ENCODE measurements around the gene HNF1B.

Gene HNF1B

GRCh38 chr17:37769050-37769449 is 24.2 kb upstream of the HNF1B start:
- H3K4me1 Mint-ChIP-seq, result peaks cover 13% of the 10 kb centered on the region
- no peaks in the 10 kb centered on the region for H3K9me3 Mint-ChIP-seq
- no peaks in the 10 kb centered on the region for H3K36me3 Mint-ChIP-seq
- no peak overlapping the region for H3K4me3 Mint-ChIP-seq
- no peak overlapping the region for H3K27ac Mint-ChIP-seq
- peaks cover 5% of the 10 kb centered on the region for H3K27me3 Mint-ChIP-seq

GRCh38 chr17:37768438-37768837 is 23.6 kb upstream of the HNF1B start:
- H3K4me1 Mint-ChIP-seq, result peaks cover 11% of the 10 kb centered on the region
- peaks cover 6% of the 10 kb centered on the region for H3K27me3 Mint-ChIP-seq
- no peaks in the 10 kb centered on the region for H3K36me3 Mint-ChIP-seq
- H3K4me3 Mint-ChIP-seq, result no peak overlapping the region
- H3K9me3 Mint-ChIP-seq, result no peaks in the 10 kb centered on the region
- H3K27ac Mint-ChIP-seq, result no peak overlapping the region

GRCh38 chr17:37766971-37767370 is 22.1 kb upstream of the HNF1B start:
- Mint-ChIP-seq H3K4me3 (no peak overlapping the region), H3K4me1 (peaks cover 11% of the 10 kb centered on the region), H3K27me3 (peaks cover 8% of the 10 kb centered on the region)

GRCh38 chr17:37764383-37764782 is 19.5 kb upstream of the HNF1B start:
- H3K4me3 Mint-ChIP-seq, result no peak overlapping the region
- no peaks in the 10 kb centered on the region for H3K9me3 Mint-ChIP-seq
- peaks cover 11% of the 10 kb centered on the region for H3K27me3 Mint-ChIP-seq
- H3K4me1 Mint-ChIP-seq, result peaks cover 16% of the 10 kb centered on the region
- no peak overlapping the region for H3K27ac Mint-ChIP-seq
- H3K36me3 Mint-ChIP-seq, result no peaks in the 10 kb centered on the region

More at GRCh38 chr17:37766971-37767370, 22.1 kb upstream of the HNF1B start:
- no peak overlapping the region for H3K27ac Mint-ChIP-seq
- no peaks in the 10 kb centered on the region for H3K9me3 Mint-ChIP-seq
- no peaks in the 10 kb centered on the region for H3K36me3 Mint-ChIP-seq

- Mint-ChIP-seq H3K27ac (no peak overlapping the region), H3K9me3 (no peaks in the 10 kb centered on the region), H3K4me3 (no peak overlapping the region), H3K4me1 (peaks cover 16% of the 10 kb centered on the region), H3K27me3 (peaks cover 19% of the 10 kb centered on the region), H3K36me3 (no peaks in the 10 kb centered on the region)
Measured at GRCh38 chr17:37762666-37763065, 17.8 kb upstream of the HNF1B start.

GRCh38 chr17:37761961-37762360 is 17.1 kb upstream of the HNF1B start:
- Mint-ChIP-seq H3K4me1 (peaks cover 16% of the 10 kb centered on the region), H3K4me3 (no peak overlapping the region), H3K9me3 (no peaks in the 10 kb centered on the region), H3K36me3 (no peaks in the 10 kb centered on the region), H3K27me3 (peaks cover 19% of the 10 kb centered on the region), H3K27ac (no peak overlapping the region)

GRCh38 chr17:37761059-37761458 is 16.2 kb upstream of the HNF1B start:
- Mint-ChIP-seq H3K27ac (no peak overlapping the region), H3K4me3 (no peak overlapping the region), H3K27me3 (peaks cover 19% of the 10 kb centered on the region)

GRCh38 chr17:37759014-37759637 is 14.3 kb upstream of the HNF1B start:
- H3K4me3 Mint-ChIP-seq, result no peak overlapping the region
- no peaks in the 10 kb centered on the region for H3K36me3 Mint-ChIP-seq
- H3K9me3 Mint-ChIP-seq, result no peaks in the 10 kb centered on the region
- H3K27me3 Mint-ChIP-seq, result peaks cover 17% of the 10 kb centered on the region
- peaks cover 5% of the 10 kb centered on the region for H3K4me1 Mint-ChIP-seq
- no peak overlapping the region for H3K27ac Mint-ChIP-seq

More at GRCh38 chr17:37761059-37761458, 16.2 kb upstream of the HNF1B start:
- Mint-ChIP-seq H3K4me1 (peaks cover 16% of the 10 kb centered on the region), H3K9me3 (no peaks in the 10 kb centered on the region), H3K36me3 (no peaks in the 10 kb centered on the region)

- H3K4me1 Mint-ChIP-seq, result peaks cover 2% of the 10 kb centered on the region
Measured at GRCh38 chr17:37756051-37756450, 11.2 kb upstream of the HNF1B start.

GRCh38 chr17:37755455-37755854 is 10.6 kb upstream of the HNF1B start:
- Mint-ChIP-seq H3K4me1 (no peaks in the 10 kb centered on the region), H3K36me3 (no peaks in the 10 kb centered on the region), H3K27me3 (peaks cover 9% of the 10 kb centered on the region), H3K27ac (no peak overlapping the region), H3K9me3 (no peaks in the 10 kb centered on the region), H3K4me3 (no peak overlapping the region)

More at GRCh38 chr17:37756051-37756450, 11.2 kb upstream of the HNF1B start:
- H3K9me3 Mint-ChIP-seq, result no peaks in the 10 kb centered on the region
- H3K4me3 Mint-ChIP-seq, result no peak overlapping the region
- no peak overlapping the region for H3K27ac Mint-ChIP-seq
- peaks cover 11% of the 10 kb centered on the region for H3K27me3 Mint-ChIP-seq
- no peaks in the 10 kb centered on the region for H3K36me3 Mint-ChIP-seq

GRCh38 chr17:37754363-37754762 is 9.5 kb upstream of the HNF1B start:
- no peak overlapping the region for H3K4me3 Mint-ChIP-seq
- H3K27ac Mint-ChIP-seq, result no peak overlapping the region
- H3K9me3 Mint-ChIP-seq, result no peaks in the 10 kb centered on the region
- peaks cover 8% of the 10 kb centered on the region for H3K27me3 Mint-ChIP-seq
- H3K4me1 Mint-ChIP-seq, result no peaks in the 10 kb centered on the region
- no peaks in the 10 kb centered on the region for H3K36me3 Mint-ChIP-seq

- Mint-ChIP-seq H3K4me1 (no peaks in the 10 kb centered on the region), H3K36me3 (no peaks in the 10 kb centered on the region), H3K27ac (no peak overlapping the region), H3K4me3 (no peak overlapping the region), H3K27me3 (peaks cover 8% of the 10 kb centered on the region), H3K9me3 (no peaks in the 10 kb centered on the region)
Measured at GRCh38 chr17:37752482-37752881, 7.6 kb upstream of the HNF1B start.

GRCh38 chr17:37750768-37751475 is 6.1 kb upstream of the HNF1B start:
- peaks cover 18% of the 10 kb centered on the region for H3K27me3 Mint-ChIP-seq

GRCh38 chr17:37750292-37750691 is 5.4 kb upstream of the HNF1B start:
- Mint-ChIP-seq H3K36me3 (no peaks in the 10 kb centered on the region), H3K4me3 (no peak overlapping the region), H3K4me1 (peaks cover 1% of the 10 kb centered on the region), H3K9me3 (no peaks in the 10 kb centered on the region), H3K27me3 (peaks cover 19% of the 10 kb centered on the region), H3K27ac (no peak overlapping the region)

More at GRCh38 chr17:37750768-37751475, 6.1 kb upstream of the HNF1B start:
- Mint-ChIP-seq H3K36me3 (no peaks in the 10 kb centered on the region), H3K9me3 (no peaks in the 10 kb centered on the region), H3K4me3 (no peak overlapping the region), H3K4me1 (no peaks in the 10 kb centered on the region), H3K27ac (no peak overlapping the region)

GRCh38 chr17:37747222-37747621 is 2.4 kb upstream of the HNF1B start:
- peaks cover 21% of the 10 kb centered on the region for H3K4me1 Mint-ChIP-seq
- H3K4me3 Mint-ChIP-seq, result no peak overlapping the region
- no peak overlapping the region for H3K27ac Mint-ChIP-seq
- no peaks in the 10 kb centered on the region for H3K9me3 Mint-ChIP-seq
- no peaks in the 10 kb centered on the region for H3K36me3 Mint-ChIP-seq
- H3K27me3 Mint-ChIP-seq, result peaks cover 30% of the 10 kb centered on the region

GRCh38 chr17:37746617-37747016 is 1.8 kb upstream of the HNF1B start:
- Mint-ChIP-seq H3K27ac (no peak overlapping the region), H3K27me3 (peaks cover 33% of the 10 kb centered on the region), H3K36me3 (no peaks in the 10 kb centered on the region), H3K9me3 (no peaks in the 10 kb centered on the region), H3K4me3 (no peak overlapping the region), H3K4me1 (peaks cover 23% of the 10 kb centered on the region)
